GM19328 (cell line): ENCODE measurements around the gene KREMEN1.

Source experiments
- ATAC-seq: cut with Tn5 transposase; IDR thresholded peaks from one replicate; pipeline ENCODE4 v1.9.1; 2021; ENCODE audit warnings: mild to moderate bottlenecking, moderate library complexity; ENCODE audit not compliant: unreplicated experiment

KREMEN1 gene

GRCh38 chr22:29148036-29148435 lies 75.2 kb downstream of the KREMEN1 start:
- ATAC-seq = no peak

GRCh38 chr22:29148826-29149225 lies 76.0 kb downstream of the KREMEN1 start:
- ATAC-seq = no peak

- ATAC-seq = no peak
Observed at GRCh38 chr22:29149841-29150555, 77.2 kb downstream of the KREMEN1 start.

GRCh38 chr22:29150701-29151100 lies 77.9 kb downstream of the KREMEN1 start:
- ATAC-seq = no peak

GRCh38 chr22:29151316-29151715 lies 78.5 kb downstream of the KREMEN1 start:
- no peak for ATAC-seq

- no peak for ATAC-seq
Observed at GRCh38 chr22:29152045-29152953, 79.5 kb downstream of the KREMEN1 start.

GRCh38 chr22:29152954-29153719 lies 80.3 kb downstream of the KREMEN1 start:
- ATAC-seq = no peak

GRCh38 chr22:29154364-29155048 lies 81.7 kb downstream of the KREMEN1 start:
- ATAC-seq = no peak

GRCh38 chr22:29155966-29156365 lies 83.1 kb downstream of the KREMEN1 start:
- no peak for ATAC-seq

GRCh38 chr22:29156507-29156906 lies 83.7 kb downstream of the KREMEN1 start:
- no peak for ATAC-seq

GRCh38 chr22:29157759-29158535 lies 85.1 kb downstream of the KREMEN1 start:
- ATAC-seq = no peak

- ATAC-seq = no peak
Observed at GRCh38 chr22:29158546-29158945, 85.7 kb downstream of the KREMEN1 start.

- no peak for ATAC-seq
Observed at GRCh38 chr22:29163808-29164207, 91.0 kb downstream of the KREMEN1 start.

GRCh38 chr22:29165321-29166060 lies 92.7 kb downstream of the KREMEN1 start:
- ATAC-seq = no peak

GRCh38 chr22:29166180-29166579 lies 93.3 kb downstream of the KREMEN1 start:
- no peak for ATAC-seq

- peak; percentile 88 for ATAC-seq
Observed at GRCh38 chr22:29167032-29167911, 94.4 kb downstream of the KREMEN1 start.

GRCh38 chr22:29171721-29172120 lies 98.9 kb downstream of the KREMEN1 start:
- ATAC-seq = no peak

- ATAC-seq = no peak
Observed at GRCh38 chr22:29172216-29172615, 99.4 kb downstream of the KREMEN1 start.
